ENCODE data around the gene SRSF11.

The SRSF11 gene

GRCh38 chr1:70224954-70225353, 3.8 kb downstream of the SRSF11 start:
- DNase-seq = no peak

- DNase-seq = no peak
These were observed 6.3 kb downstream of the SRSF11 start for GRCh38 chr1:70227439-70227838.

- no peak for DNase-seq
These were observed 7.5 kb downstream of the SRSF11 start for GRCh38 chr1:70228670-70229069.

DNA sequence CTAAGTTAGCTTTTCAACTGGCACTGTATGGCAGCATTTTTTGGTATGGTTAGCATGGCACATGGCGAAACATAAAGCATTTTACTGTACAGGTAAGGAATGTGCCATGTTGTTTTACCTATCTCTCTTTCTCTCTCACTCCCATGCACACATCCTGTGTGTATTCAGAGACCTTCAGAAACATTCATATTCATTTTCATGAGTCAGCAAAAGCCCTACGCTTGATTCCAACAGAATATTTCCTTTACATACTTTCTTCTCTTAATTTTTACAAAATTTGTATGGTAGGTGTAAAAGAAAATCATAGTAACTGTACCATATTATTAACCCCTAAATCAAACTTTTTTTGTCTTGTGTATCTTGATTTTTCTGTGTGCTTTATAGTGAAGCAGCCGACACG, 10.3 kb downstream of the SRSF11 start:
- DNase-seq = no peak

GRCh38 chr1:70234733-70235132, 13.6 kb downstream of the SRSF11 start:
- no peak for DNase-seq

GRCh38 chr1:70239940-70240339, 18.8 kb downstream of the SRSF11 start:
- DNase-seq = no peak

DNA sequence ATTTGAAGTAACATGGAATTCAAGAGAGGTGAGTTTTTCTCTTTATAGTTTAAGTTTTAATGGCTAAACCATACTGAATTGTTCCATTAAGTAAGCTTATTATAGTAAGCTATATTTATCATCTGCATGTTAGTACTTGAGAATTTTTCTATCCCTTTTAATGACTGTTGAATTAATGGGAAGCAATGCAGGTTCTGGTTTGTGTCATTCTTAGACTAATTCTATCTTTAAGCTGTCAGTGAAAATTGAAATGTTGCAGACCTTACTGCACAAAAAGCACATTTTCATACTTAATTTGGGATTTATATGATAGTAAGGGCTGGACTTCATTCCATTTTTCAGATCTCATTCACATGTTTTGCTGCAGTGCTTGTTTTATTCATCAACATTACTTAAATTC, 25.9 kb downstream of the SRSF11 start:
- DNase-seq = no peak

- no peak for DNase-seq
These were observed 26.6 kb downstream of the SRSF11 start for GRCh38 chr1:70247768-70248167.

DNA sequence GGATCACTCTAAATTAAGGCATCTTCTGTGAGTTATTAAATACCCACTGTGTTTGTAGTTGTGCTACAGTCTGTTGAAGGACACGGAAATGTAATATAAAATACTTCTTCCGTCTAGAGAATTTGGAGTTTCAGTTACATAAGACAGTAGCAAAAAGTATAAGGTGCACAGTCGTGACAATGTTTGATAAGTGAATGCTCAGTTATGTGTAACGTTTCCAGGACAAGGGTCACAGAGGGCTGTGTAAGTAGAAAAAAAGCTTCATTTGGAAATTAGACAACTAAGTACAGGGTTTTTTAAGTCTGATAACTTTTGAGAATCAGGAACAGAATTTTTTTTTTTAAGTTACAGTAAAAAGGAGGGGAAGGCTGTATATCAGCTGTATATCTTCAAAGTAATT, 27.5 kb downstream of the SRSF11 start:
- DNase-seq = no peak

DNA sequence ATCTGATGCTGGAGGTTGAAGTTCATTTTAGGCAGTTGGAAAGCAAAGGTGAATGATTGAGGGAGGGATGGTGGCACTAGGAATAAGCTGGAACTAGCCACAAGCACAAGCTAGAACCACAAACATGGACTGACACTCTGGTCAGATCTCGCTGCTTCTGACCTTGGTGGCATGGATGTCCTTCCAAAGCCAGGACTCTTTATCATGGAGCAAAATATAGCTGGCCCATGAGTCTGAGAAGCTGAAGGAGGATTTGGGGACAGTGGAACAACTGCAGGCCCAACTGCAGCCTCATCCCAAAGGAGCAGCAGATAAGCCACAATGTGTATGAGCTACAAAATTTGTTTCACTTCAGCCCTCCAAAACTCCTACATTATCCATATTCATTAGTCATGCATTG, 35.5 kb downstream of the SRSF11 start:
- no peak for DNase-seq

DNA sequence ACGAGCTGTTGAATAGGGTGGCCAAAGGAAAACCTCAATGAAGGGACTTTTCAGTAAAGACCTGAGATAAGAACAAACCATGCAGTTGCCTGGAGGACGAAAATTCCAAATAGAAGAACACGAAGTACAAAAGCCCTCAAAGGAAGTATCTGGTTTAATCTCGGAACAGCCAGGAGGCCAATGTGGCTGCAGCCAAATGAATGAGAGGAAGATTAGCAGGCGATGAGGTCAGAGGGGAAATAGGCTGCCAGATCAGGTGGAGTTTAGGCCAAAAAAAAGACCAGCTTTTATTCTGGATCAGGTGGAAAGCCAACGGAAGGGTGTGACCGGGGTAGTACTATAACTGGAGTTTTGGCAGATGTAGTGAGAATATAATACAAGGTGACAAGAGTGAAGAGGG, 43.7 kb downstream of the SRSF11 start:
- DNase-seq = no peak

- DNase-seq = no peak
These were observed 44.8 kb downstream of the SRSF11 start for GRCh38 chr1:70265946-70266345.

GRCh38 chr1:70277875-70278274, 56.7 kb downstream of the SRSF11 start:
- DNase-seq = no peak

DNA sequence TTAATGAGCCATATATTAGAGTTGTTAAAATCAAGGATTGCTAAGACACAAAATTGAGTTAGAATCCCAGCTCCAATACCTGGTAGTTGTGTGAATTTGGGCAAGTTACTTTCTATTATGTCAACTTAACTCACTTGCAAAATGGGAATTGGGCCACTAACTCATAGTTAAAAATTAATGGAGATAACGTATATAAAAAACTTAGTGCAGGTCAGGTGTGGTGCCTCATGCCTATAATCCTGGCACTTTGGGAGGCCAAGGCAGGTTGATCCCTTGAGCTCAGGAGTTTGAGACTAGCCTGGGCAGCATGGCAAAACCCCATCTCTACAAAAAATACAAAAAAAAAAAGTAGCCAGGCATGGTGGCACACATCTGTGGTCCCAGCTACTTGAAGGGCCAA, 57.5 kb downstream of the SRSF11 start:
- DNase-seq = no peak

DNA sequence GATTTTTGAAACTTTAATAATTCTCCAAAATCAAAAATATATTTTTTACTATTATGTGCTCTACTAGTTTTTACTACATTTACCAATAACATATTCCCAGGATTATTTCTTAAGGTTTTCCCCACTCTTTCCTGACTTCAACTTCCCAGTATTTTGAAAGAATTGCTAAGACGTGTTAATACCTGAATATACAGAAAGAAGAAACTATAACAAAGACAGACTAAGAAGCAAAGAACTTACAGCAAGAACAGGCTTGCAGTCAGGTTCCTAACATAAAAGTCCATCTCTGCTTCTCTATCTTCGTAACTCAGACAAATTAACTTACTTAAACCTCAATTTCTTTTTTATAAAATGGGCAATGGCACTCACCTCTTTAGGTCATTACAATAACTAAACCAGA, 63.2 kb downstream of the SRSF11 start:
- no peak for DNase-seq

- DNase-seq = no peak
These were observed 65.3 kb downstream of the SRSF11 start for GRCh38 chr1:70286453-70286852.

DNA sequence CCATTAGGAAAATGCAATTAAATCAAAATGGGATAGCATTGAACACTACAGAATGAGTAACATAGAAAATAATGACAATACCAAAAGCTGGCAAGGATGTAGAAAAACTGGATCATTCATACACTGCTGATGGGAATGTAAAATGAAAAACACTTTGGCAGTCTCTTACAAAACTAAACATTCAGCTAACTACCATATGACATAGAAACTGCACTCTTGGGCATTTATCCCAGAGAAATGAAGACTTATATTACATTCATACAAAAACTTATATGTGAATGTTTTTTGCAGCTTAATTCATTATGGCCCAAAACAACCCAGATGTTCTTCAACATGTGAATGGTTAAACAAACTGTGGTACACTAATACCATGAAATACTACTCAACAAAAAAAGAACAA, 67.0 kb downstream of the SRSF11 start:
- DNase-seq = no peak

- DNase-seq = no peak
These were observed 69.0 kb downstream of the SRSF11 start for GRCh38 chr1:70290218-70290617.

GRCh38 chr1:70293186-70293843, 72.1 kb downstream of the SRSF11 start:
- DNase-seq = no peak

DNA sequence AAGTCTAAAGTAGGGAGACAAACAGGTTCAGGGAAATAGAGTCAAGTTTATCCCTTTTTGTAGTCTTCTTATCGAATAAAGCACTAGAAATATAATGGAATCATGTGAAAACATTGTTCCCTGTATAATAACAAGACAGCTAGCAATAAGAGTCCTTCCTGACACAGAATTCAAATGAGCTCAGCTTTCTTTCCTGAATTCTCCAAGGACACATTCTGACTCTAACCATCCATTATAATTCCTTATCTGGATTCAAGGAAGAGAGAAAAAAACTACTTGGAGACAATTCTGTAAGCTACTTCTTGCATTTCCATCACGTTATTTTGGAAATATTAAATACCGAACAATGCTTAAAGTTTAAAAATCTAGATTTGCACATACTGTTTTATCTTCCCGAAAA, 74.6 kb downstream of the SRSF11 start:
- DNase-seq = no peak

DNA sequence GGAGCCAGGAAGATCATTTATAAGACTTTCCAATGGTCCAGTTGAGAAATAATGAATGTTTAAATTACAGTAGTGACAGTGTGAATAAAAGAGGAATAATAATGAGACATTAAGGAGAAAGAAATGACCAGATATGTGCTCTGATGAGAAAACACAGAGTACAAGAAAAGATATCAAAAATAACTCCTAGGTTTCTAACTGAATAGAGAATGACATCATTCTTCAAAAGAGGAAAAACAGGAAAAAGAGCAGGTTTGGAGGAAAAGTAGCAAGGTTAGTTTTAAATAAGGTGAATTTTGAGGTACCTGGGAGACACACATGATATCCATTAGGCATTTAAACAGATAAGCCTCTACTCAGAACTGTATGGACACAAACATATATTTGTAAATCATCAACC, 78.3 kb downstream of the SRSF11 start:
- DNase-seq = no peak

All from NCI-H2029 treated with DMSO at 0.1 percent for 48 hours (cell line).